HepG2 (cell line): ENCODE measurements around the gene SAAL1. TPM values are rescaled to one million over a fixed set of nuclear protein-coding genes. Genes with fewer than 3 reads are reported as not detected.

Source experiments
- ATAC-seq: fragments of 200-7000 bp; cut with Tn5 transposase; 3 replicates; pipeline ENCODE4 v1.9.1; 2020; ENCODE audit warnings: mild to moderate bottlenecking, moderate library complexity
- BruUV-seq: library from RNA; stranded (reverse); fragments of 400-500 nt; replicated peaks from 2 replicates; lab custom pipeline; 2021; lab: Mats Ljungman, UMichigan
- CTCF ChIA-PET: fragments of 300-600 bp; formaldehyde crosslinking; extraction: SDS; loops from one replicate; lab custom pipeline; 2021; ENCODE audit warnings: low total read pairs, inconsistent platforms, low intra/inter-chr PET ratio; lab: Yijun Ruan, JAX
- POLR2A ChIA-PET: fragments of 350-600 bp; sonication (Branson Sonifier 250); formaldehyde crosslinking; loops from one replicate; lab custom pipeline; 2020; ENCODE audit warnings: antibody characterized with exemption, inconsistent platforms; lab: Yijun Ruan, JAX
- DNase-seq: peaks from one replicate; pipeline ENCODE4 v3.0.0-alpha.2; 2015; ENCODE audit warnings: low spot score
- FAIRE-seq: peaks from 3 replicates; lab custom pipeline; 2011; peaks lifted over from hg19 to GRCh38; lab: Jason Lieb, UNC
- H2AFZ ChIP-seq: one replicate; pipeline ENCODE4 v1.6.1; 2011; ENCODE audit warnings: low read length, inconsistent platforms
- H3K27ac ChIP-seq: fragments of 300-600 bp; 3 replicates; pipeline ENCODE4 v1.8.0; 2011; ENCODE audit warnings: mixed run types, mild to moderate bottlenecking, mixed read lengths, low read length, inconsistent platforms; ENCODE audit not compliant: insufficient read depth; ENCODE audit errors: extremely low read length
- H3K27me3 ChIP-seq, 2 experiments: fragments of 200-600 bp in 1 of 2; 2 replicates in 1 of 2; 3 replicates in 1 of 2; pipeline versions ENCODE4 v1.6.0 to v1.8.0; 2011; ENCODE audit warnings: low read length in 2 of 2, mild to moderate bottlenecking in 2 of 2, moderate library complexity in 2 of 2, inconsistent platforms in 1 of 2; ENCODE audit not compliant: insufficient read depth in 2 of 2, control insufficient read depth in 1 of 2
- H3K36me3 ChIP-seq, 2 experiments: fragments of 200-600 bp in 1 of 2; replicated peaks in 1 of 2; 2 replicates in 1 of 2; 3 replicates in 1 of 2; pipeline versions ENCODE4 v1.5.1 to v1.8.0; 2011; ENCODE audit warnings: low read length in 2 of 2, inconsistent platforms in 1 of 2; ENCODE audit not compliant: insufficient read depth in 2 of 2, control insufficient read depth in 1 of 2
- H3K4me1 ChIP-seq: 2 replicates; pipeline ENCODE4 v1.5.1; 2012; ENCODE audit warnings: low read length, inconsistent platforms; ENCODE audit not compliant: insufficient read depth
- H3K4me2 ChIP-seq: 2 replicates; pipeline ENCODE4 v1.6.0; 2011; ENCODE audit warnings: low read depth, low read length, inconsistent platforms
- H3K4me3 ChIP-seq, 3 experiments: fragments of 200-600 bp in 1 of 3; sonication (generic), shearing (Covaris generic) in 1 of 3; replicated peaks in 1 of 3; 2 replicates each; pipeline ENCODE4 v1.5.1; 2011 to 2016; ENCODE audit warnings: low read length in 3 of 3, inconsistent platforms in 2 of 3, low read depth in 2 of 3, mild to moderate bottlenecking in 2 of 3, control low read depth in 1 of 3, mixed read lengths in 1 of 3; ENCODE audit not compliant: insufficient read depth in 1 of 3
- H3K79me2 ChIP-seq: one replicate; pipeline ENCODE4 v1.6.1; 2011; ENCODE audit warnings: low read length, inconsistent platforms; ENCODE audit not compliant: insufficient read depth
- H3K9ac ChIP-seq: 2 replicates; pipeline ENCODE4 v1.6.0; 2011; ENCODE audit warnings: mild to moderate bottlenecking, low read depth, low read length, inconsistent platforms; ENCODE audit not compliant: insufficient read depth
- H3K9me3 ChIP-seq: 2 replicates; pipeline ENCODE4 v1.5.1; 2012; ENCODE audit warnings: mild to moderate bottlenecking, low read length
- H4K20me1 ChIP-seq: 2 replicates; pipeline ENCODE4 v1.6.0; 2011; ENCODE audit warnings: inconsistent platforms, mild to moderate bottlenecking, low read length, moderate library complexity; ENCODE audit not compliant: insufficient read depth
- ARID2 ChIP-seq: sonication (generic); formaldehyde crosslinking; IDR thresholded peaks from 2 replicates; pipeline ENCODE4 v1.8.1; 2022; ENCODE audit warnings: mild to moderate bottlenecking, missing genetic modification reagents, borderline replicate concordance
- ERF ChIP-seq: IDR thresholded peaks from 2 replicates; pipeline ENCODE4 v1.6.1; 2018; ENCODE audit warnings: missing biosample characterization, missing genetic modification reagents
- ETV5 ChIP-seq: IDR thresholded peaks from 2 replicates; pipeline ENCODE4 v1.6.1; 2018; ENCODE audit warnings: missing biosample characterization, missing genetic modification reagents, inconsistent platforms, borderline replicate concordance
- KLF11 ChIP-seq: IDR thresholded peaks from 2 replicates; pipeline ENCODE4 v1.6.1; 2016; ENCODE audit warnings: missing compliant biosample characterization
- MIXL1 ChIP-seq: IDR thresholded peaks from 2 replicates; pipeline ENCODE4 v1.6.1; 2016
- NFE2L1 ChIP-seq: sonication (generic); formaldehyde crosslinking; IDR thresholded peaks from 2 replicates; pipeline ENCODE4 v1.4.0; 2020; ENCODE audit warnings: missing genetic modification reagents, mild to moderate bottlenecking, borderline replicate concordance
- NRL ChIP-seq: sonication (generic); formaldehyde crosslinking; IDR thresholded peaks from 2 replicates; pipeline ENCODE4 v1.5.0; 2020; ENCODE audit warnings: missing genetic modification reagents, mild to moderate bottlenecking, moderate library complexity, borderline replicate concordance
- ZNF224 ChIP-seq: sonication (generic); formaldehyde crosslinking; IDR thresholded peaks from 2 replicates; pipeline ENCODE4 v1.5.0; 2020; ENCODE audit warnings: mild to moderate bottlenecking, missing genetic modification reagents
- ZNF674 ChIP-seq: sonication (generic); formaldehyde crosslinking; IDR thresholded peaks from 2 replicates; pipeline ENCODE4 v1.5.0; 2020; ENCODE audit warnings: low read depth, mild to moderate bottlenecking, missing genetic modification reagents
- ZSCAN31 ChIP-seq: sonication (generic); formaldehyde crosslinking; IDR thresholded peaks from 2 replicates; pipeline ENCODE4 v1.5.0; 2020; ENCODE audit warnings: low read depth, mild to moderate bottlenecking, missing genetic modification reagents
- WGBS: methylation state at CpG from one replicate; pipeline ENCODE4 v1.1.6; 2017; ENCODE audit warnings: low lambda C conversion rate; 5-methylcytosine and 5-hydroxymethylcytosine counted together
- in situ Hi-C: cut with HindIII; loops from 2 replicates; pipeline ENCODE4 v1.10.0; 2017; ENCODE audit warnings: low pct_unique_long_range_greater_than_20kb; ENCODE audit not compliant: extremely low pct_ligation_motif_present
- intact Hi-C: fragments of 100-400 bp; cut with micrococcal nuclease; formaldehyde crosslinking; loops from one replicate; pipeline ENCODE4 v1.10.0; 2022; ENCODE audit not compliant: unreplicated experiment
- polyA plus RNA-seq, 8 experiments: library from polyadenylated mRNA; depleted of rRNA in 3 of 8; stranded (reverse) in 7 of 8; unstranded in 1 of 8; fragments of >200 nt; fragmentation: Illumina TruSeq in 4 of 8; extraction: Trizol in 4 of 8; gene quantifications; 2 replicates each; pipeline versions ENCODE4 v1.2.1 to v1.2.3, GENCODE V29; 2011 to 2016; ENCODE audit warnings: low read depth in 4 of 8, missing spikeins in 1 of 8, mixed read lengths in 1 of 8; ENCODE audit not compliant: insufficient read depth in 1 of 8
- total RNA-seq, 5 experiments: library from RNA; depleted of rRNA; stranded (reverse); fragments of >200 nt; fragmentation: Illumina TruSeq; extraction: Trizol; gene quantifications; 2 replicates each; pipeline ENCODE4 v1.2.3, GENCODE V29; 2016; ENCODE audit warnings: low read depth in 1 of 5
- TF ChIP-seq, protein P1 (sequence below): sonication (generic); formaldehyde crosslinking; IDR thresholded peaks from 2 replicates; pipeline ENCODE4 v1.8.1; 2022; ENCODE audit warnings: mild to moderate bottlenecking, missing genetic modification reagents
- TF ChIP-seq, protein P2 (sequence below): sonication (generic); formaldehyde crosslinking; IDR thresholded peaks from 2 replicates; pipeline ENCODE4 v1.4.0; 2020; ENCODE audit warnings: mild to moderate bottlenecking, missing genetic modification reagents
- TF ChIP-seq, protein P3 (sequence below), 2 experiments: sonication (generic) in 1 of 2; formaldehyde crosslinking in 1 of 2; IDR thresholded peaks; 2 replicates each; pipeline versions ENCODE4 v1.4.0 to v1.6.1; 2016 to 2020; ENCODE audit warnings: borderline replicate concordance in 1 of 2, low read depth in 1 of 2, mild to moderate bottlenecking in 1 of 2, missing genetic modification reagents in 1 of 2
- TF ChIP-seq, protein P4 (sequence below): sonication (generic); formaldehyde crosslinking; IDR thresholded peaks from 2 replicates; pipeline ENCODE4 v1.4.0; 2020; ENCODE audit warnings: missing genetic modification reagents, borderline replicate concordance
- TF ChIP-seq, protein P5 (sequence below): sonication (generic); formaldehyde crosslinking; IDR thresholded peaks from 2 replicates; pipeline ENCODE4 v1.5.0; 2020; ENCODE audit warnings: missing genetic modification reagents

SAAL1 gene
- total and polyA plus RNA-seq, 2 of the 13 experiments (the other 11 are each of a cell fraction or from before 2014, with no cell fraction given): 16.5 to 46.0 TPM

DNA sequence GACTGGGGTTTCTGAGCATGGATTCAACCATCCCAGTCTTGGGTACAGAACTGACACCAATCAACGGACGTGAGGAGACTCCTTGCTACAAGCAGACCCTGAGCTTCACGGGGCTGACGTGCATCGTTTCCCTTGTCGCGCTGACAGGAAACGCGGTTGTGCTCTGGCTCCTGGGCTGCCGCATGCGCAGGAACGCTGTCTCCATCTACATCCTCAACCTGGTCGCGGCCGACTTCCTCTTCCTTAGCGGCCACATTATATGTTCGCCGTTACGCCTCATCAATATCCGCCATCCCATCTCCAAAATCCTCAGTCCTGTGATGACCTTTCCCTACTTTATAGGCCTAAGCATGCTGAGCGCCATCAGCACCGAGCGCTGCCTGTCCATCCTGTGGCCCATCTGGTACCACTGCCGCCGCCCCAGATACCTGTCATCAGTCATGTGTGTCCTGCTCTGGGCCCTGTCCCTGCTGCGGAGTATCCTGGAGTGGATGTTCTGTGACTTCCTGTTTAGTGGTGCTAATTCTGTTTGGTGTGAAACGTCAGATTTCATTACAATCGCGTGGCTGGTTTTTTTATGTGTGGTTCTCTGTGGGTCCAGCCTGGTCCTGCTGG lies 31.4 kb upstream of the SAAL1 start:
- H3K4me1 ChIP-seq: peaks cover 18% of the 10 kb centered on the region
- no peak overlapping the region for H3K9ac ChIP-seq
- H3K4me3 ChIP-seq: no peak overlapping the region
- BruUV-seq: no TSS peak
- H3K4me2 ChIP-seq: no peak overlapping the region
- no peak overlapping the region for H3K27ac ChIP-seq
- no peaks in the 10 kb centered on the region; a peak in 1 of 5 replicates for H3K27me3 ChIP-seq
- TF ChIP-seq, protein P1, sequence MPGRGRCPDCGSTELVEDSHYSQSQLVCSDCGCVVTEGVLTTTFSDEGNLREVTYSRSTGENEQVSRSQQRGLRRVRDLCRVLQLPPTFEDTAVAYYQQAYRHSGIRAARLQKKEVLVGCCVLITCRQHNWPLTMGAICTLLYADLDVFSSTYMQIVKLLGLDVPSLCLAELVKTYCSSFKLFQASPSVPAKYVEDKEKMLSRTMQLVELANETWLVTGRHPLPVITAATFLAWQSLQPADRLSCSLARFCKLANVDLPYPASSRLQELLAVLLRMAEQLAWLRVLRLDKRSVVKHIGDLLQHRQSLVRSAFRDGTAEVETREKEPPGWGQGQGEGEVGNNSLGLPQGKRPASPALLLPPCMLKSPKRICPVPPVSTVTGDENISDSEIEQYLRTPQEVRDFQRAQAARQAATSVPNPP (CRISPR knock-in tag): no peak
- TF ChIP-seq NRL (CRISPR knock-in tag) (no peak), NFE2L1 (no peak), ETV5 (CRISPR knock-in tag) (no peak), MIXL1 (CRISPR knock-in tag) (no peak), KLF11 (CRISPR knock-in tag) (no peak), ERF (CRISPR knock-in tag) (no peak), ZNF674 (CRISPR knock-in tag) (no peak), ZSCAN31 (CRISPR knock-in tag) (no peak), ARID2 (CRISPR knock-in tag) (no peak), ZNF224 (CRISPR knock-in tag) (no peak)
- TF ChIP-seq, protein P2, sequence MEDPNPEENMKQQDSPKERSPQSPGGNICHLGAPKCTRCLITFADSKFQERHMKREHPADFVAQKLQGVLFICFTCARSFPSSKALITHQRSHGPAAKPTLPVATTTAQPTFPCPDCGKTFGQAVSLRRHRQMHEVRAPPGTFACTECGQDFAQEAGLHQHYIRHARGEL (CRISPR knock-in tag): no peak
- TF ChIP-seq, protein P3, sequence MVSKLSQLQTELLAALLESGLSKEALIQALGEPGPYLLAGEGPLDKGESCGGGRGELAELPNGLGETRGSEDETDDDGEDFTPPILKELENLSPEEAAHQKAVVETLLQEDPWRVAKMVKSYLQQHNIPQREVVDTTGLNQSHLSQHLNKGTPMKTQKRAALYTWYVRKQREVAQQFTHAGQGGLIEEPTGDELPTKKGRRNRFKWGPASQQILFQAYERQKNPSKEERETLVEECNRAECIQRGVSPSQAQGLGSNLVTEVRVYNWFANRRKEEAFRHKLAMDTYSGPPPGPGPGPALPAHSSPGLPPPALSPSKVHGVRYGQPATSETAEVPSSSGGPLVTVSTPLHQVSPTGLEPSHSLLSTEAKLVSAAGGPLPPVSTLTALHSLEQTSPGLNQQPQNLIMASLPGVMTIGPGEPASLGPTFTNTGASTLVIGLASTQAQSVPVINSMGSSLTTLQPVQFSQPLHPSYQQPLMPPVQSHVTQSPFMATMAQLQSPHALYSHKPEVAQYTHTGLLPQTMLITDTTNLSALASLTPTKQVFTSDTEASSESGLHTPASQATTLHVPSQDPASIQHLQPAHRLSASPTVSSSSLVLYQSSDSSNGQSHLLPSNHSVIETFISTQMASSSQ (IDR thresholded peaks at IDR 0.05; ENCODE audit: low read depth): no peak
- TF ChIP-seq, protein P3 (CRISPR knock-in tag; IDR thresholded peaks at IDR 0.05; ENCODE audit: borderline replicate concordance): no peak
- TF ChIP-seq, protein P4, sequence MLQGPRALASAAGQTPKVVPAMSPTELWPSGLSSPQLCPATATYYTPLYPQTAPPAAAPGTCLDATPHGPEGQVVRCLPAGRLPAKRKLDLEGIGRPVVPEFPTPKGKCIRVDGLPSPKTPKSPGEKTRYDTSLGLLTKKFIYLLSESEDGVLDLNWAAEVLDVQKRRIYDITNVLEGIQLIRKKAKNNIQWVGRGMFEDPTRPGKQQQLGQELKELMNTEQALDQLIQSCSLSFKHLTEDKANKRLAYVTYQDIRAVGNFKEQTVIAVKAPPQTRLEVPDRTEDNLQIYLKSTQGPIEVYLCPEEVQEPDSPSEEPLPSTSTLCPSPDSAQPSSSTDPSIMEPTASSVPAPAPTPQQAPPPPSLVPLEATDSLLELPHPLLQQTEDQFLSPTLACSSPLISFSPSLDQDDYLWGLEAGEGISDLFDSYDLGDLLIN: no peak
- TF ChIP-seq, protein P5, sequence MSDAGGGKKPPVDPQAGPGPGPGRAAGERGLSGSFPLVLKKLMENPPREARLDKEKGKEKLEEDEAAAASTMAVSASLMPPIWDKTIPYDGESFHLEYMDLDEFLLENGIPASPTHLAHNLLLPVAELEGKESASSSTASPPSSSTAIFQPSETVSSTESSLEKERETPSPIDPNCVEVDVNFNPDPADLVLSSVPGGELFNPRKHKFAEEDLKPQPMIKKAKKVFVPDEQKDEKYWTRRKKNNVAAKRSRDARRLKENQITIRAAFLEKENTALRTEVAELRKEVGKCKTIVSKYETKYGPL (CRISPR knock-in tag): no peak
- TF ChIP-seq, all 625 proteins: peak for 0
- DNase-seq (no peak), FAIRE-seq (no peak), ATAC-seq (no peak)
- intact Hi-C loops: no loop called here
- H3K9me3 ChIP-seq: no peaks in the 10 kb centered on the region
- no peaks in the 10 kb centered on the region for H3K79me2 ChIP-seq
- ChIA-PET CTCF (no interaction called here), POLR2A (no interaction called here)
- no peaks in the 10 kb centered on the region for H3K36me3 ChIP-seq
- 87% methylated on average over 27 of the region's 29 CpGs for WGBS
- no peaks in the 10 kb centered on the region for H4K20me1 ChIP-seq
- in situ Hi-C loops: no loop called here
- H2AFZ ChIP-seq: no peak overlapping the region
